Superior temporal gyrus (tissue), 1 donor: ENCODE results near the gene AGAP3.

Source experiments
- DNase-seq: peaks from one replicate; pipeline ENCODE4 v3.0.0-alpha.2; 2016; ENCODE audit errors: extremely low spot score

The AGAP3 gene

GRCh38 chr7:151134743-151135524 lies 48.7 kb downstream of the AGAP3 start:
- no peak for DNase-seq

- no peak for DNase-seq
Observed at GRCh38 chr7:151135525-151135845, 49.2 kb downstream of the AGAP3 start.

GRCh38 chr7:151135866-151136843 lies 49.9 kb downstream of the AGAP3 start:
- no peak for DNase-seq

GRCh38 chr7:151137076-151137675 lies 50.9 kb downstream of the AGAP3 start:
- DNase-seq = no peak

- no peak for DNase-seq
Observed at GRCh38 chr7:151137791-151138152, 51.5 kb downstream of the AGAP3 start.

GRCh38 chr7:151138153-151138851 lies 52.0 kb downstream of the AGAP3 start:
- no peak for DNase-seq

GRCh38 chr7:151139071-151139790 lies 53.0 kb downstream of the AGAP3 start:
- no peak for DNase-seq

GRCh38 chr7:151139791-151140190 lies 53.5 kb downstream of the AGAP3 start:
- no peak for DNase-seq

GRCh38 chr7:151140826-151141225 lies 54.6 kb downstream of the AGAP3 start:
- no peak for DNase-seq

GRCh38 chr7:151141311-151141854 lies 55.1 kb downstream of the AGAP3 start:
- no peak for DNase-seq

- no peak for DNase-seq
Observed at GRCh38 chr7:151141855-151142685, 55.8 kb downstream of the AGAP3 start.

- DNase-seq = peak; percentile 89
Observed at GRCh38 chr7:151142686-151143040, 56.4 kb downstream of the AGAP3 start.

- DNase-seq = no peak
Observed at GRCh38 chr7:151143261-151144015, 57.2 kb downstream of the AGAP3 start.

- no peak for DNase-seq
Observed at GRCh38 chr7:151144387-151144786, 58.1 kb downstream of the AGAP3 start.

- DNase-seq = peak; percentile 85
Observed at GRCh38 chr7:151146761-151147160, 60.5 kb downstream of the AGAP3 start.

- DNase-seq = no peak
Observed at GRCh38 chr7:151148319-151149259, 62.3 kb downstream of the AGAP3 start.

GRCh38 chr7:151150388-151150787 lies 64.1 kb downstream of the AGAP3 start:
- DNase-seq = no peak
